Inflammatory macrophage (primary cell): ENCODE results near the gene MPP3.
"Not testable (repeated sequence)": the region's sequence is repeated elsewhere in the genome, so short reads cannot be mapped to it uniquely, and the experiment has no call there.

Source experiments
- DNase-seq, 2 donors: peaks; one replicate each; pipeline ENCODE4 v3.0.0-alpha.2; 2020 to 2022

The MPP3 gene

GRCh38 chr17:43860927-43861622 is 28.1 kb upstream of the MPP3 start:
- DNase-seq = no peak

GRCh38 chr17:43860077-43860725 is 27.3 kb upstream of the MPP3 start:
- no peak for DNase-seq

- no peak for DNase-seq
Measured at GRCh38 chr17:43857957-43858600, 25.1 kb upstream of the MPP3 start.

GRCh38 chr17:43857141-43857540 is 24.2 kb upstream of the MPP3 start:
- no peak for DNase-seq

GRCh38 chr17:43856141-43856540 is 23.2 kb upstream of the MPP3 start:
- no peak for DNase-seq

GRCh38 chr17:43855061-43855460 is 22.1 kb upstream of the MPP3 start:
- DNase-seq = no peak

- no peak for DNase-seq
Measured at GRCh38 chr17:43854498-43854897, 21.6 kb upstream of the MPP3 start.

GRCh38 chr17:43853546-43853945 is 20.6 kb upstream of the MPP3 start:
- DNase-seq = no peak

GRCh38 chr17:43852571-43852970 is 19.6 kb upstream of the MPP3 start:
- no peak for DNase-seq

- no peak for DNase-seq
Measured at GRCh38 chr17:43849116-43849515, 16.2 kb upstream of the MPP3 start.

- no peak for DNase-seq
Measured at GRCh38 chr17:43848601-43849000, 15.7 kb upstream of the MPP3 start.

- peak; percentile 54 to 71 for DNase-seq
Measured at GRCh38 chr17:43846963-43847371, 14.0 kb upstream of the MPP3 start, which contains the start of gene CD300LG. TSS of gene CD300LG (plus strand) at chr17:43847176. CDS start at chr17:43847217, 41 bp downstream.

- DNase-seq = peak; percentile 72 to 75
Measured at GRCh38 chr17:43846221-43846712, 13.3 kb upstream of the MPP3 start.

GRCh38 chr17:43845766-43846165 is 12.8 kb upstream of the MPP3 start:
- no peak for DNase-seq

- DNase-seq = no peak
Measured at GRCh38 chr17:43844241-43844640, 11.3 kb upstream of the MPP3 start.

- no peak for DNase-seq
Measured at GRCh38 chr17:43842975-43843325, 10.0 kb upstream of the MPP3 start.

GRCh38 chr17:43842091-43842974 is 9.4 kb upstream of the MPP3 start:
- DNase-seq = not testable (repeated sequence)

- DNase-seq = no peak
Measured at GRCh38 chr17:43841282-43841681, 8.3 kb upstream of the MPP3 start.

GRCh38 chr17:43840814-43841213 is 7.9 kb upstream of the MPP3 start:
- no peak for DNase-seq

GRCh38 chr17:43839670-43840108 is 6.7 kb upstream of the MPP3 start:
- DNase-seq = no peak

GRCh38 chr17:43834106-43834505 is 1.2 kb upstream of the MPP3 start:
- no peak for DNase-seq

GRCh38 chr17:43832168-43832975 is 574 bp downstream of the MPP3 start:
- peak in 1 of 2 donors; percentile 8 for DNase-seq
